Occipital lobe (tissue), 2 donors: ENCODE measurements around the gene KCNS1. TPM values are rescaled to one million over a fixed set of nuclear protein-coding genes. Genes with fewer than 3 reads are reported as not detected.

ENCODE experiments used
- DNase-seq: peaks from one replicate; lab custom pipeline; 2025; lab: John Stamatoyannopoulos, UW
- total RNA-seq: library from RNA; depleted of rRNA; stranded (reverse); fragments of >200 nt; gene quantifications from one replicate; pipeline ENCODE4 v1.2.3, GENCODE V29; 2014

The KCNS1 gene
- total RNA-seq, 1 donor from 2014 or later: 2.7 TPM

GRCh38 chr20:45051204-45052060 lies 49.5 kb downstream of the KCNS1 start:
- no peak for DNase-seq

- peak; percentile 46 for DNase-seq
Observed at GRCh38 chr20:45049904-45050471, 50.9 kb downstream of the KCNS1 start.

- no peak for DNase-seq
Observed at GRCh38 chr20:45049438-45049837, 51.5 kb downstream of the KCNS1 start.

GRCh38 chr20:45047581-45048119 lies 53.3 kb downstream of the KCNS1 start:
- DNase-seq: no peak

- no peak for DNase-seq
Observed at GRCh38 chr20:45044601-45045000, 56.3 kb downstream of the KCNS1 start.

- DNase-seq: no peak
Observed at GRCh38 chr20:45044084-45044573, 56.8 kb downstream of the KCNS1 start.

- no peak for DNase-seq
Observed at GRCh38 chr20:45042978-45043377, 57.9 kb downstream of the KCNS1 start.

Other genes with a start within 250 kb of the KCNS1 start
- gene YWHAB, start 215.4 kb downstream of the KCNS1 start, total RNA-seq: 121 TPM
- 4.4 TPM for gene PABPC1L, start 191.1 kb downstream of the KCNS1 start, total RNA-seq
- 5.0 TPM for gene TOMM34, start 140.7 kb downstream of the KCNS1 start, total RNA-seq
- gene STK4, start 134.6 kb downstream of the KCNS1 start, total RNA-seq: 56.6 TPM
- gene WFDC5, start 14.0 kb upstream of the KCNS1 start, total RNA-seq: not detected
- not detected for gene WFDC12, start 23.3 kb upstream of the KCNS1 start, total RNA-seq
- gene PI3, start 73.8 kb upstream of the KCNS1 start, total RNA-seq: not detected
- not detected for gene SEMG1, start 105.9 kb upstream of the KCNS1 start, total RNA-seq
- not detected for gene SEMG2, start 120.2 kb upstream of the KCNS1 start, total RNA-seq
- not detected for gene SLPI, start 153.4 kb upstream of the KCNS1 start, total RNA-seq
- gene RBPJL, start 205.7 kb upstream of the KCNS1 start, total RNA-seq: not detected
- not detected for gene MATN4, start 207.2 kb upstream of the KCNS1 start, total RNA-seq
- 1.9 TPM for gene SDC4, start 247.3 kb upstream of the KCNS1 start, total RNA-seq